ENCODE data around the gene GART.
"Not testable (repeated sequence)": the region's sequence is repeated elsewhere in the genome, so short reads cannot be mapped to it uniquely, and the experiment has no call there.

GART gene

GRCh38 chr21:33541756-33542639 lies at the start of gene GART:
Gene GART (minus strand): TSS chr21:33542117. CDS start chr21:33539315, 2,802 bp downstream.
- DNase-seq (ENCODE audit: low read depth in 2 of 2, low spot score in 1 of 2), result peak; percentile 36 to 64

DNA sequence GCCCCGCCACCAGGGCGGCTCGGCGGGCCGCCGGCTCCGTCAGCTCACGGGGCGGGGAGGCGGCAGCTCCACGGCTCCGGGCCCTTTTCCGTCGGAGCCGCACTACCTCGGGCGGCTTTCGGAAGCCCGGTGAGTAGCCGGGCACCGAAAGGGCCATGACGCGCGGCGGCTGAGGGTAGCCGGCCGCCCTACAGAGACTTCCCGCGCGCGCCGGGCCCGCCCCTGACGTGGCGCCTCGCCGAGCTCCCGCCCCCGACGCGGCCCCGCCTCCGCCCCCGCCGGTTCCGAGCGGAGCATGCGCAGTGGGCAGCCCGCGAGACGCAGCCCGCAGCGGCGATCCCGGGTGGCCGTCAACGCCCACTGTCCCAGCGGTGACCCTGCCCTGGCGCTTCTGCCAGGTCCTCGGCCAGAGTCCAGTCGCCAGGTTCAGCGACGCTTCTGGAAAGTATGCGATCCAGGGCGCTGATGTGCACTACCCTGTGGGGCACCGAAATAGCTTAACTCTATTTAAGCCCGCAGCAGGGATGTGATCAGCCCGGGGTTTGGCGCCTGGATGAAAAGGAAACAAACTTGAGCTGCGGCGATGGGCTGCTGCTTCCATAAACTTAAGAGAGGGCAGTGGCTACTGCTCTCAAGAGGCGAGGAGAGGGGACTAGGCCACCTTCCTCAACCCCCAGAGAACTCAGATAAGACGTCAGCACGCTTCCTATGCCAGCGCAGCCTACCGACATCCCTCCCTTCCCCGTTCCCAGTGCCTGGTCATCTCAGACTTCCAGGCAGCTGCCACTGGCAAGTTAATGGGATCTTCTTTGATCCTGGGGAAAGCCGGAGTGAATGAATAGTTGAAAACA lies 46.8 kb upstream of the GART start, which contains the start of gene DONSON:
Gene DONSON (minus strand): TSS at position 200 of the 851 bp plus-strand sequence. CDS start 43 bp downstream, at position 157.
- peak; percentile 74 to 76 for DNase-seq (ENCODE audit: low read depth in 2 of 2, low spot score in 1 of 2)

GRCh38 chr21:33587792-33588484 lies 46.0 kb upstream of the GART start:
- DNase-seq (ENCODE audit: low read depth in 2 of 2, low spot score in 1 of 2), result peak in 1 of 2 donors; percentile 2

- no peak for DNase-seq (ENCODE audit: low read depth in 2 of 2, low spot score in 1 of 2)
These were observed 45.0 kb upstream of the GART start for GRCh38 chr21:33586927-33587326.

DNA sequence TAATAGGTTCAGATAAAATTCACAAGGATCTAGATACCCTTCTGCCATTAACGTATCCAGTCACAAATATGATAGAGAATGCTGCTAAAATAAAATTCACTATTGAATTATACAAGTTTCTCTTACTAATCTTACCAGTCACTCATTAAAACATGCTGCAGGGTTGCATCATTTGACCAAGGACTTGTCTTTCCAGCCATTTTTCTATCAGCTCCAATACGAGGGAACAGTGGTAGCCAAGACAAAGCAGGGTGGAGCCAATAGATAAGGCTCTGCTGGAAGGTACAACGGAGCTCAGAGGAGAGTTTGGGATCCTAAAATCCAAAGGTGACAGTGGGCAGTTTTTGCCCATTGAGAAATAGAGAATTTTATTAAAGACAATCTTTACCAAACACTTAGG lies 42.5 kb upstream of the GART start:
- no peak for DNase-seq (ENCODE audit: low read depth in 2 of 2, low spot score in 1 of 2)

- no peak for DNase-seq (ENCODE audit: low read depth in 2 of 2, low spot score in 1 of 2)
These were observed 37.1 kb upstream of the GART start for GRCh38 chr21:33578959-33579542.

DNA sequence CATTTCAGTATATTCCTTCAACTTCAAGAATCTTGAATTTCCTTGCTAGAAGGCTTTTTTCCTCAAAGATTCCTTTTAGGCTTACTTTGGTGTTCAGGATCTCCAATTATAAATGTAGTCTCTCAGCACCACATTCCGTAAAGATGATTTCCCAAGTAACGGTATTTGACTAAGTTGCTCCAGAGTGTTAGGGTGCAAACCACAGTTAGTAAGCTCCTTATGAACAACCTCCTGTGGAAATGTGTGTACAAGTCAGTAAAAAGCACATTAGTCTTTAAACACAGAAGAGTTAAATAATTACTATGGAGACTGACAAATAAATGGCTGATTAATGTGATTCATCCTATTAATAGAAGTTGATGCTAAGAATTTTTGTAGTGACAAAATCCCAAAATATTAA lies 36.3 kb upstream of the GART start:
- no peak for DNase-seq (ENCODE audit: low read depth in 2 of 2, low spot score in 1 of 2)

DNA sequence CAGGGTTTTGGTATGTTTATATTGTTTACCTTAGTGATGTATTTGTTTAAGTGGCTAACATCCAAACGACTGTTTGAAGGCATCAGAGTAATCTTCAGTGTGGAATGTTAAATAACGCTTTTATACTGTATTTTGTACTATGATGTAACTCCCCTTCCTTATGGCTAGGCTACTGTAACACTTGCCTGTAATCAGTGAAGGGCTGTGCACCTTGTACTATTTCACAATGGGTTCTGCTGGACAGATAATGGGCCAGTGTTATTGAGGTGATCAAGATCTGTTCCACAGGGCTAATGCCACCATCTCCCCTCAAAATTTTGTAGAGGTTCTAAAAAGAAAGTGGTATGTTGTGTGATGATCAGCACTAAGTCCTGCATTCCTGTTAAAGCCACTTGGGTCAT lies 34.8 kb upstream of the GART start:
- not testable (repeated sequence) for DNase-seq (ENCODE audit: low read depth in 2 of 2, low spot score in 1 of 2)

GRCh38 chr21:33572350-33572749 lies 30.4 kb upstream of the GART start:
- DNase-seq (ENCODE audit: low read depth in 2 of 2, low spot score in 1 of 2), result no peak

- DNase-seq (ENCODE audit: low read depth in 2 of 2, low spot score in 1 of 2), result no peak
These were observed 28.1 kb upstream of the GART start for GRCh38 chr21:33569991-33570390.

DNA sequence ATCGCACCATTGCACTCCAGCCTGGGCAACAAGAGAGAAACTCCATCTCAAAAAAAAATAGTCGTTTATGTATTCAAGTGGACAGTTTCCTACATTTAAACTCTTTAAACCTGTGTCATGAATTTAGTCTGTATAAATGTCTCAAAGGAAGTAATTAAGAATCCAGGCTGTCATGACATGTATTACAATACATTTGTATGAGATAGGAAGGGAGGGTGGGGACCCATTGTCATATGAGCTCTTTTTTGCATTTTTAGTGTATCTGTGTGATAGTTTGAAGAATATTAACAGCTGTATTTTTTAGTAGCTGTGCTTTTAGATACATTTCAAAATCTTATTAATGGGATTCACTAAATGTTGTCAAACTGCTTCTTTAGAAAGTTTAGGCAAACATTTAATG lies 26.5 kb upstream of the GART start:
- DNase-seq (ENCODE audit: low read depth in 2 of 2, low spot score in 1 of 2), result no peak

DNA sequence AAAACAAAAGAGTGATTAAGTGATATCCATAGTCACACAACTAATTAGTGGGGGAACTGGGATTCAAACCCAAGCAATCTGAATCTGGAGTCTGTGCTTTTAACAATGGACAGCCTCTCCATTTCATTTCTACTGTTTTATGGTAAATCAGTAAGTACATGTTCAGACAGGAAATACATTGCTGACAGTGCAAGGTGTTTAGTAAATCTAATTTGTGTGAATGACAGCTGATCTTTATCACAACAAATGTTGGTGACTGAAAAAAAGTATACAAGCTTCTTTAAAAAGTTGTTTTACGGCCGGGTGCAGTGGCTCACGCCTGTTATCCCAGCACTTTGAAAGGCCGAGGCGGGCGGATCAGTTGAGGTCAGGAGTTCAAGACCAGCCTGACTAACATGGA lies 26.0 kb upstream of the GART start:
- DNase-seq (ENCODE audit: low read depth in 2 of 2, low spot score in 1 of 2), result no peak

- DNase-seq (ENCODE audit: low read depth in 2 of 2, low spot score in 1 of 2), result no peak
These were observed 24.6 kb upstream of the GART start for GRCh38 chr21:33566514-33566913.

DNA sequence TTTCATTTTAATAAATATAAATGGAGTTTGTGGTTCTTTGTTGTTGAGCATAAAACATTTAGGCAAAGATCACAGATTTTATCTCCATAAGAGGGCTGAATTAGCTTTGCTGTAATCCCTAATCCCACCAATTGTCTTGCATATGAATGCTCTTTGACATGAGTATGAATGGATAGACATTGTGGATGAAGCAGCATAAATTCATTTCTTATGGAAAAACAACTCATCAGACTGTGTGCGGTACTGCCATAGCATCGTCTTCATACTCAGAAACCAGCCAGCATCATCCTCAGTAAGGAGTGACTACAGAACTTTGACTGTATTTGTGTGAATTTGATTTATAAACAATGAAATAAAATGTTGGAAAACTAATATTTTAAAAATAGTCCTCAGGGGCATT lies 20.5 kb upstream of the GART start:
- DNase-seq (ENCODE audit: low read depth in 2 of 2, low spot score in 1 of 2), result no peak

DNA sequence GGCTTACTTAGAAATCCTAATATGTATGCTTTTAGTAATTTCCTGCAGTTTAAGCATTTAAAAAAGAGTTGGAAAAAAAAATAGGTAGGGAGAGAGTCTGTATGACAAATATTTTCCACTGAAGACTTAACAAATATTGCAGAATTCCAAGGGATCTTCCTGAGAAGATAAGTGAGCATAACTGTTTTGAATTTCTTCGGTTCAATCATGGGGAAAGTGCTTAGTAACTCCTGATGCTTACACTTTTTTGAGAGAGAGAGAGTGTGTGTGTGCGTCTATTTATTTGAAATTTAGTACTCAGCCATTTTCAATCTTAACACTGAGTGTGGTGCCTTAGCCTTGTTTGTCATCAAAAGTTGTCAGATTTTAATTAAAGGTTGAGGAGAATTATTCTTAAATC lies 19.5 kb upstream of the GART start:
- DNase-seq (ENCODE audit: low read depth in 2 of 2, low spot score in 1 of 2), result no peak

GRCh38 chr21:33560965-33561364 lies 19.0 kb upstream of the GART start:
- DNase-seq (ENCODE audit: low read depth in 2 of 2, low spot score in 1 of 2), result no peak

GRCh38 chr21:33559813-33560212 lies 17.9 kb upstream of the GART start:
- DNase-seq (ENCODE audit: low read depth in 2 of 2, low spot score in 1 of 2), result no peak

GRCh38 chr21:33558777-33559421 lies 17.0 kb upstream of the GART start:
- no peak for DNase-seq (ENCODE audit: low read depth in 2 of 2, low spot score in 1 of 2)

- DNase-seq (ENCODE audit: low read depth in 2 of 2, low spot score in 1 of 2), result no peak
These were observed 15.5 kb upstream of the GART start for GRCh38 chr21:33557447-33557846.

GRCh38 chr21:33554982-33555344 lies 13.0 kb upstream of the GART start:
- no peak for DNase-seq (ENCODE audit: low read depth in 2 of 2, low spot score in 1 of 2)

Measured in stimulated activated CD8-positive, alpha-beta memory T cell treated with anti-CD3 and anti-CD28 coated beads, Interleukin-4, amount 100 ng/mL, for 1 hour (primary cell).